Astrocyte of the cerebellum (primary cell): ENCODE results near the gene CACNA1S.

ENCODE experiments used
- DNase-seq: peaks from one replicate; pipeline ENCODE4 v3.0.0-alpha.2; 2011; ENCODE audit warnings: low read depth
- H3K4me3 ChIP-seq: 2 replicates; pipeline ENCODE4 v1.5.1; 2011; ENCODE audit warnings: mild to moderate bottlenecking, low read depth, low read length, moderate library complexity
- in situ Hi-C: cut with HindIII; loops from 2 replicates; pipeline ENCODE4 v1.10.0; 2017; ENCODE audit warnings: low sequenced_read_pairs
- TF ChIP-seq, protein P1 (sequence below): IDR thresholded peaks from 2 replicates; pipeline ENCODE4 v1.5.1; 2012; ENCODE audit warnings: low read length, low read depth, moderate library complexity, mild to moderate bottlenecking; ENCODE audit errors: missing control alignments

The CACNA1S gene

DNA sequence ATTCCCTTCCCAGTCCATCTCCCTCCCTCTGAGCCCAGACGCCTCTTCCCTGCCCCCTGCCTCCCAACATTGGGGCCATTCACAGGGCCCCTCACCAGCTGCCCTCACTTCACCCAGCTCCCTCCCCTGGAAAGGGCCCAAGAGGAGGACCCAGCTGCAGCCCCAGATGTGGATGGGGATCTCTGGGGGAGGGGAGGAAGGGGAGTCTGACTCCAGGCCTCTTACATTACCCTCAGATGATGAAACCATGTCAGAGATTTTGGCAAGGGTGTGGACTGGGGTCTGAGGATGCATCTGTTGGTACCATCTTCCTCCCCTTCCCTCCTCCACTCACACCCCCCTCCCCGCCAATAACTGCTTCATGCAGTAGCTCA, 87.6 kb downstream of the CACNA1S start:
- in situ Hi-C loops: no loop called here
- no peak for DNase-seq
- no peak overlapping the region for H3K4me3 ChIP-seq
- TF ChIP-seq, protein P1, sequence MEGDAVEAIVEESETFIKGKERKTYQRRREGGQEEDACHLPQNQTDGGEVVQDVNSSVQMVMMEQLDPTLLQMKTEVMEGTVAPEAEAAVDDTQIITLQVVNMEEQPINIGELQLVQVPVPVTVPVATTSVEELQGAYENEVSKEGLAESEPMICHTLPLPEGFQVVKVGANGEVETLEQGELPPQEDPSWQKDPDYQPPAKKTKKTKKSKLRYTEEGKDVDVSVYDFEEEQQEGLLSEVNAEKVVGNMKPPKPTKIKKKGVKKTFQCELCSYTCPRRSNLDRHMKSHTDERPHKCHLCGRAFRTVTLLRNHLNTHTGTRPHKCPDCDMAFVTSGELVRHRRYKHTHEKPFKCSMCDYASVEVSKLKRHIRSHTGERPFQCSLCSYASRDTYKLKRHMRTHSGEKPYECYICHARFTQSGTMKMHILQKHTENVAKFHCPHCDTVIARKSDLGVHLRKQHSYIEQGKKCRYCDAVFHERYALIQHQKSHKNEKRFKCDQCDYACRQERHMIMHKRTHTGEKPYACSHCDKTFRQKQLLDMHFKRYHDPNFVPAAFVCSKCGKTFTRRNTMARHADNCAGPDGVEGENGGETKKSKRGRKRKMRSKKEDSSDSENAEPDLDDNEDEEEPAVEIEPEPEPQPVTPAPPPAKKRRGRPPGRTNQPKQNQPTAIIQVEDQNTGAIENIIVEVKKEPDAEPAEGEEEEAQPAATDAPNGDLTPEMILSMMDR: no peak

DNA sequence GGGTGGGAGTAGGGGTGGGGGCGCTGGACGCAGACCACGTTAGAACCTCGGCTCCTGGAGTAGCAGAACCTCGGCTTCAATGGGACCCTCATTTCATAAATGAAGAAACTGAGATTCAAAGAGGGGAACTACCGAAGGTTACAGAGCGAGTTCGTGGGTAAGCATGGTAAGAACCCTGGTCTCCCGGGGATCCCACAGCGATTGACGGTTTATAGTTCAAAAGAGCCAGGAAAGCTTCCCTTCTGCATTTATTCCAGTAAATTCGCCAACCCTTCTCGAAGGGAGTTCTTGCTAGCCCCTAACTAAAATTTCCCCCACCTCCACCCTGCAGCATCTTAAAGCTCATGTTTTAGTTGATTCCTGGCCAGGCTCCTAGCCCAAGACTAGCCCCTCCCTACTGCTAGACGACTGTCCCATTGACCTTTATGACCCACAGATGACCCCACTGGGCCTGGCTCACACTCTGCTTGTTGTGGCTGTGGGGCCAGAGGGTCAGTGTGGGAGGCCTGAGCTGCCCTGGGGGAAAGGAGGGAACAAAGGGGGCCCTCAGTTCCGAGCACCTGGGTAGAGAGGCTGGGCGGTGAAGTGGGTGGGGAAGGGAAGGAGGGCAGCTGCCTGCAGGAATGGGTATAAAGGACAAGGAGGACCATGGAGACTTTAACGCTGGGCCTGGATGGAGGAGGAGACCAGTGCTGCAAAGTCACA, 88.2 kb downstream of the CACNA1S start:
- DNase-seq: no peak
- in situ Hi-C loops: no loop called here
- no peak overlapping the region for H3K4me3 ChIP-seq
- TF ChIP-seq, protein P1: no peak

DNA sequence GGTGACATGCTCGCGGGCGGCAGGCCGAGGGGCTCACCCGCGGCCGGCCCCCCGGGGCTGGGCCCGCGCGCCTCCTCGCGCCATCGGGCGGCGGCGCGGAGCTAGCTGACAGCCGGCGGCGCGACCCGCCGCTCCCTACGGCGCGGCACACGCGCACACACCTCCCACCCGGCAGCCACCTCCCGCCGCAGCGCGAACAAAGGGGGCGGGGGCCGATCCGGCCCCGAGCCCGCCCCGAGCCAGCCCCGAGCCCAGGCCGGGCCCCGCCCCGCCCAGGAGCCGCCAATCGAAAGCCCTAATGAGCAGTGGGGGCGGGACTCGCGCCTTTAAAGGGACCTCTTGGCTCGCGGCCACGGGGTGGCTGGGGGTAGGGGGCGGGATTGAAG, 88.7 kb downstream of the CACNA1S start, which contains the start of gene KIF21B:
Gene KIF21B (minus strand): TSS at position 198 of the 386 bp plus-strand sequence. CDS start 331 bp downstream, outside the sequence.
- TF ChIP-seq, protein P1: no peak
- DNase-seq: no peak
- in situ Hi-C loops: no loop called here
- H3K4me3 ChIP-seq: peak within 1 kb of the TSS; percentile 46

DNA sequence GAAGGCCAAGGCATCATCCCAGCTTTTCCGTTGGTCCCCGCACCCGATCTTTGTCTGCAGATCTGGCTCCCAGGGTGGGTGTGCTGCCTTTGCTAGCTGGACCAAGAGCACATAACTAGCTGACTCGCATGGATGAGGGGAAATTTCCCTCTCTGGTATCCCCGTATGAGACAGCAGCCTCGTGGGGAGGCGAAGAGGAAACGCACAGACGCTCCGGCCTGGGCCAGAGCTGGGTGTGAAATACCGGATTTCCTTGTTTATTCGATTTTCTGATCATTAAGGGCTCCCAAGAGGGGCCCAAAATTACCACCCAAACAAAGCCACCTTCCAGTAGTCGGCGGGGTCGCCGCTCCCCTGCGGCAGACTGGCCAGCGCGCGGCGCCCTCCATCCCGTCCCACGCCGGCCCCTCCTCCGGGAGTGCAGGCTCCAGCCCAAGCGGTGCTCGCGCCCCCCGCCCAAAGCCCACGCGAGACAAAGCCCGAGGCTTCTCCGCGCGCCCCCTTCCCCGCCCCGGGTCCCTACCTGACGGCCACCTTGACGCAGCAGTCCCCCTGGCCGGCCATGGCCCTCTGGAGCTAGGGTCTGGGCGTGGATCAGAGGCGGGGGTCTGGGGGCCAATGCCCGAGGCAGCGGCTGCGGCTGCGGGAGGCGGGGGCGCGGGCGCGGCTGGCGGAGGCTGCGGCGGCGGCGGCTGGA, 89.3 kb downstream of the CACNA1S start:
- no peak for DNase-seq

DNA sequence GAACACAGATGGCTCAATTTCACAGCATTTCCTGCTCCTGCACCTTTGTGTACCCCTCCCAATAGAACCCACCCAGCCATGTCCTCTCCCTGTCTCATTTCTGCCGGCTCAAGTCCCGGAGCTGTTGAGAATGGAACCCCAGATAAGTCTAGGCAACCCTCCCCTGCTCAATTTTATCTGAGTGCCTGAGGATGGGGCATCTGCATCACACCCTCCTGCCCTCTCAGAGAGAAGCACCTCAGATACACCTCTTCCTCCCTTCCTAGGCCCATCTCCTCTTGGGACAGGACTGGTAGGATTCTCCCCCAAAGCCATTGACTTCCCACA, 89.8 kb downstream of the CACNA1S start:
- in situ Hi-C loops: no loop called here
- peak overlapping the region; percentile 46 for H3K4me3 ChIP-seq
- no peak for DNase-seq
- TF ChIP-seq, protein P1: no peak

More for the DNA sequence above, 89.3 kb downstream of the CACNA1S start:
- TF ChIP-seq, protein P1: no peak
- H3K4me3 ChIP-seq: peak overlapping the region; percentile 46
- in situ Hi-C loops: no loop called here

DNA sequence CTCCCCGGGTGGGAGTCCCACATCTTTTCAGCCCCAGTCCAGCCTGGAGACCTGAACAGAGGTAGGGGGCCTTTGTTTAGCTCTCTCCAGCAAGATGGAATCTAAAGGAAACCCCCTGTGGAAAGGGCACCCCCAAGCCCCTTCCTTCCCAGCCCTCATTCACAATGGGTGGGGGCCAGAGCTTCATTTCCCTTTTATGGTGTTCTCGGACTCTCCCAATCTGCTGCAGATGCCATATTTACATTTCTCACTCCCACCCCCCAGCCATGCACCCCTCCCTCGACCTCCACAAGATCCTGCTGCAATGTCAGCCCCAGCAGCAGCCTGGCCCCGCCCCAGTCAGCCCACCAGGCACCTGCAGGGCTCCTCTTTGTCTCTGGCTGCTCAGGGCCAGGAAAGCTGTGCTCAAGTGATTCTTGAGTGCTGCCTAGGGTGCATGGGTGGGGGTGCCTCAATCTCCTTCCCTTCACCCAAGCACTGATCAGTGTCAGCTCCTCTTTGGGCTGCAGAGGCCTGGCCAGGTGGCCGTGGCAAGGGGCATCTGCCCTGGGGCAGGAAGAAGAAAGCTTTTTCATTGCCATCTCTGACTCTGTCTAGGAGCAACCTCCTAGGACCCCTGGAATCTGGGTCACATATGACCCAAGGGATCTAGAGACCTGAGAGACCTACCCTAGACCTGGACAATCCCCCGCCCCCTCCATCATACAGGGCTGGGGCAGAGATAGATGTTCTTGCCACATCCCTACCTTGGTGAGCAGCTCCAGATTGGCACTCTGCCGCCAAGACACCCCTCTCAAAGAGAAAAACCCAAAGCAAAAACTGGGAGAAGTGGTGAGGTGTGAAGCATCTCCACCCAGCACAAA, 90.4 kb downstream of the CACNA1S start:
- H3K4me3 ChIP-seq: no peak overlapping the region
- TF ChIP-seq, protein P1: no peak
- in situ Hi-C loops: no loop called here
- DNase-seq: no peak
